Right cardiac atrium (tissue), 5 donors: Measurements from ENCODE around the gene SPRED2. TPM values are rescaled to one million over a fixed set of nuclear protein-coding genes. Genes with fewer than 3 reads are reported as not detected.

ENCODE experiments used
- ATAC-seq, 2 donors: fragments of 200-7000 bp; cut with Tn5 transposase; one replicate each; pipeline versions ENCODE4 v1.8.0 to v1.9.1; 2020; ENCODE audit warnings: moderate library complexity in 2 of 2, mild to moderate bottlenecking in 1 of 2
- DNase-seq, 3 donors: peaks; one replicate each; pipeline ENCODE4 v3.0.0-alpha.2; 2020
- H3K27ac ChIP-seq: one replicate; pipeline ENCODE4 v1.5.1; 2013; ENCODE audit warnings: mild to moderate bottlenecking, low read length, control low read depth, moderate library complexity
- H3K27me3 ChIP-seq: one replicate; pipeline ENCODE4 v1.6.1; 2013; ENCODE audit not compliant: control insufficient read depth, insufficient read depth
- H3K4me1 ChIP-seq: one replicate; pipeline ENCODE4 v1.6.1; 2013; ENCODE audit warnings: low read length; ENCODE audit not compliant: control insufficient read depth, insufficient read depth
- H3K4me3 ChIP-seq: one replicate; pipeline ENCODE4 v1.5.1; 2013; ENCODE audit warnings: low read length, control low read depth
- H3K9me3 ChIP-seq: one replicate; pipeline ENCODE4 v1.6.1; 2013; ENCODE audit warnings: low read length; ENCODE audit not compliant: control insufficient read depth
- WGBS: extraction: QIAGEN DNeasy Blood & Tissue Kit; methylation state at CpG from one replicate; pipeline ENCODE4 v1.1.7; 2013; 5-methylcytosine and 5-hydroxymethylcytosine counted together
- intact Hi-C, 4 donors: fragments of 100-400 bp; cut with DNase I; formaldehyde crosslinking; loops; one replicate each; pipeline versions ENCODE4 v1.11.0 to v1.14.0; 2022 to 2023
- polyA plus RNA-seq: library from polyadenylated mRNA; stranded (reverse); fragments of 200-250 nt; gene quantifications from one replicate; pipeline ENCODE4 v1.2.3, GENCODE V29; 2013
- total RNA-seq, 4 donors: library from RNA; stranded (reverse); fragmentation: NEBNext Ultra II Directional; extraction: Animal tissue kit (Norgen Biotek cat#: 25700); gene quantifications; one replicate each; pipeline ENCODE4 v1.2.1, GENCODE V29; 2021
- donor health status: healthy with polysubstance abuse.
- donor health status: DM: no; HTN: yes; CAD: no.
- donor health status: DM: no; HTN: no; CAD: no.
- donor health status: DM: no; HTN: yes; CAD: no; lungs with severe emphysema.
- donor health status: DM: yes; HTN: yes; CAD: no.

SPRED2 gene
- total and polyA plus RNA-seq, 5 donors = 9.2 to 17.9 (median 15.3) TPM

- Histone ChIP-seq H3K4me1 (peaks cover 2% of the 10 kb centered on the region), H3K4me3 (no peak overlapping the region), H3K27ac (no peak overlapping the region), H3K27me3 (no peaks in the 10 kb centered on the region), H3K9me3 (no peaks in the 10 kb centered on the region)
- 74% methylated on average over 3 of the region's 3 CpGs for WGBS
- intact Hi-C loops = no loop called here
- ATAC-seq = no peak
- DNase-seq = no peak
Observed at GRCh38 chr2:65292106-65292400, 140.3 kb downstream of the SPRED2 start.

DNA sequence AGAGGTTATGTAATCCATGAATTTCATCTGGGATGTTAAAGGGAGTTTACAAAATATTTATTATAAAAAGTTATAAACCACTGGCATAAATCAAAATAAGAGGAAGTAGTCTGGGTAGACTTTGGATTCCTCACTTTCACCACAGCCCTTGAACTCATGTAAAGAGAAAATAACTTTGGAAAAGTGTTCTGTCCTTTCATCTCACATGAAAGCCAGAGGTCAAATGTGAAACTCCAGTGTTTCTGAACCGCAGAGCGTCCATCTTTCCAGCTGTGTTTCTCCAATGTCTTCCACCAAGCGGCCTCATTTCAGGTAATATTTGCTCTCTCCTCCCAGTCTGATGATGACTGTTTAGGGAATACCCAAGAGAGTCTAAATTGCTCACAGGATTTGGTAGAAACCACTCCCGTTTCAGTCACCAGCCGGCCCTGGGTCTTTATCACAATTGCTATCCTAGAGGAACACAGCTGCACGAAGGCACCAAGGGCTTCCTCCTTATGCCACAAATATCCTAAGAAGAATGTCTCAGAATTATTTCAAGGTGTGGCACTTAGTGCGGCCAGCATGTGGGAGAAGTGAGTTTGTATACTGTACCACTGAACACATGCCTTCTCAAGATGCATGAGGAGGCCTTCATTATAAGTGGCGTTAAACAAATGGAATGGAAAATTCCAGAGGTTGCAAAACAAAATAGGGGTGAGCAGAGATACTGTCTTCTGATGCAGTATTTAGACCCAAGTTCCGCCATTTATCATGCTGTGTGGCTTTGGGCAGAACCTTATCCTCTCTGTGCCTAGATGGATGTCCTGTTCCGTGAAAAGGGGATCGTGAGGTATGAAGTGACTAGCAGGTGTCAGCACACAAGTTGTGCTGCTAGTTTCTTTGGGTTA is 140.9 kb downstream of the SPRED2 start:
- intact Hi-C loops = no loop called here
- H3K27me3 ChIP-seq = no peaks in the 10 kb centered on the region
- ATAC-seq = no peak
- no peak overlapping the region for H3K27ac ChIP-seq
- no peak overlapping the region for H3K4me3 ChIP-seq
- no peaks in the 10 kb centered on the region for H3K9me3 ChIP-seq
- DNase-seq = no peak
- 92% methylated on average over 11 of the region's 11 CpGs for WGBS
- H3K4me1 ChIP-seq = peaks cover 2% of the 10 kb centered on the region

DNA sequence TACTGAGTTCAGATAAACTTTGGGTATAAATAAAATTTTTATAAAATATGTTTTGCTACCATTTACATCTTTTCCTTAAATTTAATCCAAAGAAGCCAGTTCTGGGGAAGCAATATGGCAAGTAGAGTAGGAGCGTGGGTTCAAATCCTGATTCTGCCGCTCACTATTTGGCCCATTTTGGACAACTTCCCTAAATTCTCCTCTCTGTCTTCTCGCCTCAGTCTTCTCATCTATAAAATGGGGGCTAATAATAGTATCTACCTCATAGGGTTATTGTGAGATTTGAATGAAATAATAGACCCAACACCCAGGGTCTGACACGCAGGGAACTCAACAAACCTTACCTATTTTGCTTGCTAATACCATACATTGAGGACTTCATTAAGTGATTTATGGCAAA is 145.0 kb downstream of the SPRED2 start:
- DNase-seq = no peak
- intact Hi-C loops = loop anchor here in 1 of 4 donors (10.0 kb wide), 1 partner anchor 147 kb away; the partner anchor contains the start of gene SPRED2
- H3K9me3 ChIP-seq = no peaks in the 10 kb centered on the region
- H3K27ac ChIP-seq = no peak overlapping the region
- no peaks in the 10 kb centered on the region for H3K27me3 ChIP-seq
- no peak for ATAC-seq
- no peak overlapping the region for H3K4me3 ChIP-seq
- 99% methylated on average over 4 of the region's 4 CpGs for WGBS
- H3K4me1 ChIP-seq = peaks cover 2% of the 10 kb centered on the region

DNA sequence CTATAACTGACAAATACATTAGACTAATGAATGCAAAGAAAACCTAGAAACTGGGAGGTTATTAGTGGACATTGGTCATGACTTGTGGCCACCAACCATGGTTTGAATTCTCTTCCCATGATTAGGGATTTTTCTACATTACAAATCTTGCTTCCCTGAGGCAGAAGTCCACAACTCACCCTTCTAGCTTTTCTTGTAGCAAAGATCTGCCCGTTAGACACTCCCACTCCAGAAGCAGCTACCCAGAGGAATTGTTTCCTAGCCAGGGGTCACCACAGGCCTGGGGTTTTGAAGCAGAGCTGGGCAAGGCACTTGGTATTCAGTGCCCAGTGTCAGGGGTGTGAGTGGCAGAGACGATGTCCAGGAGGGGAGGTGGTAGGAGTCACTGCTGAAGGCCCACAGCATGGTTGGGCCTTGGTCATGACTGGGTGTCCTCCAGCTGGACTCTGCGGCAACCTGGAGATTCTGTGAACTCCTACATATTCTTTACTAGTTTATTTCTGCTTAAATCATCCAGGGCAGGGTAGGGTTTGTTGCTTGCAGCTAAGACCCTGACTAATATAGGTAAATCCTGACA is 149.8 kb downstream of the SPRED2 start:
- H3K4me1 ChIP-seq = peaks cover 14% of the 10 kb centered on the region
- no peak overlapping the region for H3K27ac ChIP-seq
- 64% methylated on average over 3 of the region's 3 CpGs for WGBS
- ATAC-seq (peak in 1 of 2 donors; percentile 37), DNase-seq (no peak)
- intact Hi-C loops = loop anchor here in 1 of 4 donors (10.0 kb wide), 1 partner anchor 152 kb away; the partner anchor contains the start of gene SPRED2
- no peaks in the 10 kb centered on the region for H3K27me3 ChIP-seq
- no peaks in the 10 kb centered on the region for H3K9me3 ChIP-seq
- no peak overlapping the region for H3K4me3 ChIP-seq

- Histone ChIP-seq H3K4me1 (peaks cover 16% of the 10 kb centered on the region), H3K9me3 (no peaks in the 10 kb centered on the region), H3K27me3 (no peaks in the 10 kb centered on the region), H3K4me3 (no peak overlapping the region), H3K27ac (no peak overlapping the region)
- peak; percentile 60 to 68 for ATAC-seq
- peak in 2 of 3 donors; percentile 29 to 74 for DNase-seq
- intact Hi-C loops = loop anchor here in 1 of 4 donors (10.0 kb wide), 1 partner anchor 153 kb away; the partner anchor contains the start of gene SPRED2
- 28% methylated on average over 4 of the region's 4 CpGs for WGBS
Observed at GRCh38 chr2:65281627-65282351, 150.6 kb downstream of the SPRED2 start.

DNA sequence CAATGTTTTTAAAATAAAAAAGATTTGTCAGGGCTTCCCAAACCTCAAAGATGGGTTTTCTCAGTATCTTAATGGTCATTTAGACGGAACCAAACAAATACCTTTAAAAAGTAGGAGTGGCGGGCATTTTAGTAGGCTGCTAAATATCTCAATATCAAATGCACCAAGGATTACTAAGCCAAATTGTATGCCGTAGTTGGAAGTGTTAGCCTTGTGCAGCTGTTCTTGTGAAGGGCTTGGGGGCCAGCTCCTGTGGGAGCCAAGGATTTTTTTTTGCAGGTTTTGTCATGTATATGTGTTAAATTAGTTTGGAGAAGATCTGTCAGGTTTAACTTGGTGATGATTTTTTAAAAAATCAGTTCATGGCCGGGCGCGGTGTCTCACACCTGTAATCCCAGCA is 152.6 kb downstream of the SPRED2 start:
- no peak for DNase-seq
- Histone ChIP-seq H3K9me3 (no peaks in the 10 kb centered on the region), H3K4me3 (no peak overlapping the region), H3K27ac (no peak overlapping the region), H3K4me1 (peaks cover 16% of the 10 kb centered on the region), H3K27me3 (no peaks in the 10 kb centered on the region)
- WGBS = 86% methylated on average over 6 of the region's 6 CpGs
- no peak for ATAC-seq
- intact Hi-C loops = loop anchor here in 2 of 4 donors (10.0 kb wide), 1 partner anchor 155 kb away; the partner anchor contains the start of gene SPRED2 (in 2 of the 2)

GRCh38 chr2:65278531-65278981 is 153.8 kb downstream of the SPRED2 start:
- H3K4me3 ChIP-seq = no peak overlapping the region
- no peak for DNase-seq
- no peaks in the 10 kb centered on the region for H3K9me3 ChIP-seq
- no peaks in the 10 kb centered on the region for H3K27me3 ChIP-seq
- peaks cover 16% of the 10 kb centered on the region for H3K4me1 ChIP-seq
- ATAC-seq = peak; percentile 34 to 38
- WGBS = 19% methylated on average over 6 of the region's 6 CpGs
- intact Hi-C loops = loop anchor here in 1 of 4 donors (10.0 kb wide), 1 partner anchor 156 kb away; the partner anchor contains the start of gene SPRED2
- H3K27ac ChIP-seq = no peak overlapping the region

- DNase-seq = no peak
- intact Hi-C loops = loop anchor here in 1 of 4 donors (10.0 kb wide), 1 partner anchor 157 kb away; the partner anchor contains the start of gene SPRED2
- peak; percentile 45 to 54 for ATAC-seq
- WGBS = 69% methylated on average over 5 of the region's 5 CpGs
- H3K27ac ChIP-seq = no peak overlapping the region
- peaks cover 16% of the 10 kb centered on the region for H3K4me1 ChIP-seq
- H3K9me3 ChIP-seq = no peaks in the 10 kb centered on the region
- H3K27me3 ChIP-seq = no peaks in the 10 kb centered on the region
- no peak overlapping the region for H3K4me3 ChIP-seq
Observed at GRCh38 chr2:65277791-65278483, 154.5 kb downstream of the SPRED2 start.

GRCh38 chr2:65277118-65277517 is 155.3 kb downstream of the SPRED2 start:
- DNase-seq (no peak), ATAC-seq (no peak)
- WGBS = 65% methylated on average over 3 of the region's 3 CpGs
- no peak overlapping the region for H3K4me3 ChIP-seq
- no peaks in the 10 kb centered on the region for H3K27me3 ChIP-seq
- no peaks in the 10 kb centered on the region for H3K9me3 ChIP-seq
- peaks cover 13% of the 10 kb centered on the region for H3K4me1 ChIP-seq
- intact Hi-C loops = loop anchor here in 1 of 4 donors (10.0 kb wide), 1 partner anchor 158 kb away; the partner anchor contains the start of gene SPRED2
- H3K27ac ChIP-seq = no peak overlapping the region

- Histone ChIP-seq H3K27me3 (no peaks in the 10 kb centered on the region), H3K4me1 (peaks cover 13% of the 10 kb centered on the region), H3K27ac (peak overlapping the region; percentile 32), H3K9me3 (no peaks in the 10 kb centered on the region), H3K4me3 (no peak overlapping the region)
- ATAC-seq (no peak), DNase-seq (no peak)
- 53% methylated on average over 5 of the region's 5 CpGs for WGBS
- intact Hi-C loops = loop anchor here in 1 of 4 donors (10.0 kb wide), 1 partner anchor 158 kb away; the partner anchor contains the start of gene SPRED2
Observed at GRCh38 chr2:65276609-65277008, 155.8 kb downstream of the SPRED2 start.
